Dorsolateral prefrontal cortex (tissue), 118 donors: Measurements from ENCODE around the gene ZNF770. TPM values are rescaled to one million over a fixed set of nuclear protein-coding genes. Genes with fewer than 3 reads are reported as not detected.

Source experiments
- total RNA-seq, 120 experiments: library from RNA; stranded (reverse); gene quantifications; one replicate each; pipeline versions ENCODE4 v1.2.3 to v1.2.4, GENCODE V29; 2022

Gene ZNF770
- total RNA-seq, 120 experiments from 2014 or later, result 32.2 to 74.1 (median 53.0) TPM

Other genes with a start within 250 kb of the ZNF770 start
- 1 to 10 TPM in 116 of 120 experiments, under 1 TPM in 4; 0.63 to 9.7 (median 3.5) TPM for gene GJD2, start 233.3 kb downstream of the ZNF770 start, total RNA-seq
- gene ACTC1, start 192.7 kb downstream of the ZNF770 start, total RNA-seq, result 10 to 100 TPM in 3 of 120 experiments, 1 to 10 TPM in 105, under 1 TPM in 11, not detected in 1; 0.35 to 19.2 (median 2.1) TPM
- gene AQR, start 18.5 kb downstream of the ZNF770 start, total RNA-seq, result 10 to 100 TPM; 23.5 to 41.1 (median 30.2) TPM
- 1 to 10 TPM in 101 of 120 experiments, under 1 TPM in 9, not detected in 10; 0.55 to 6.7 (median 2.0) TPM for gene NANOGP8, start 97.0 kb upstream of the ZNF770 start, total RNA-seq